ENCODE results near the gene TMEM176A.

The TMEM176A gene

DNA sequence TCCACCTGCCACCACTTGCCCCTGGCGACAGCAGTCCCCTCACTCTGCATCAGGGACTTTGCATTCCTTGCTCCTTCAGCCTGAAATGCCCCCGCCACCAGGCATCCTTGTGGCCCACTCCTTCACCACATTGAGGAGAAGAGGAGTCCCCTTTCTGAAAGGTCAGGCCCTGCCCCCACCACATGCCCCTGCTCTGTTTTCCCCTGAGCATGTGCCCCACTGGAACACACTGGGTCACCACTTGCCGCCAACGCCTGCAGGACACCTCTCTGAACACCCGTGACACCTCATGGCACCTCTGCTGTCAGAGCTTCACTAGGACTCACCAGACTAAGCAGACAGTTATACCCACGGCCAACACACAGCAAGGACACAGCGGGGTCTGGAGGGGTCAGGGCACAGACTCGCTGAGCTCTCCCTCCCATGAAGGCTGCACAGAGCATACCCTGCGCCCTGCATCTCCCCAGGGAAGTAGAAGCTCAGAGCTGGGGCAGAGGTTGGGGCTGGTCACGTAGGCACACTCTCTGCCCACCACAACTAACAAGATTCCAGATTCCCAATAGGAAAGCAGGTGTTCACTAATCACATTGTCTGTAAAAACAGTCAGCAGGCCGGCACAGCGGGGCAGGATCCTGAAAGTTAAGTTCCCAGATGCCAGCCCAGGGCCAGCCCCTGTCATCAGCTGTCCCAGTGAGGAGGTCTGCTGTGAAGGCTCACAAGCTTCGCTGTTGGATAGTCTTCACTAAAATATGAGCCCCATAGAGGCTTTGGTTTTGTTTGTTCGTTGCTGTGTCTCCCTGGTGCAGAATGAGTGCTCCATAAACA lies 45.9 kb downstream of the TMEM176A start:
- Histone ChIP-seq H3K4me1 (no peaks in the 10 kb centered on the region), H3K27me3 (no peaks in the 10 kb centered on the region)
- no peak for DNase-seq

DNA sequence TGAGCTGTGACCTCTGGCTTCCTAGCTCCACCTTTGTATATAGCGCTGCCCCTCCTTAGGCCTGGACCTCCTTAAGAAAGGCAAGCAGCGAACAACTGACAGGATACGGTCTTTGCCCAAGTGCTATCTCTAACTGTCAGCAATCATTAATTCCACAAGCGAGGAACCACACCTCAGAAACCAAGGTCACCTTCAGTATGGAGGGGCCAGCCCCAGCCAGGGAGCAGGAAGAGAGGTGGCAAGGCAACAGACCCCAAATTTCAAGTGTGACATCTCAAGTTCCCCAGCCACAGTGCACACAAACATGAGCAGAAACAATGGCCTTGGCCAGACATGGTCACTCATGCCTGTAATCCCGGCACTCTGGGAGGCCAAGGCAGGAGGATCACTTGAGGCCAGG lies 47.0 kb downstream of the TMEM176A start:
- DNase-seq, result no peak
- H3K36me3 ChIP-seq, result no peaks in the 10 kb centered on the region
- H3K9me3 ChIP-seq, result no peaks in the 10 kb centered on the region
- no peaks in the 10 kb centered on the region for H3K4me1 ChIP-seq
- no peak overlapping the region for H3K4me3 ChIP-seq (ENCODE audit: low read depth, low read length)
- H3K27me3 ChIP-seq, result no peaks in the 10 kb centered on the region
- TF ChIP-seq, protein P1, sequence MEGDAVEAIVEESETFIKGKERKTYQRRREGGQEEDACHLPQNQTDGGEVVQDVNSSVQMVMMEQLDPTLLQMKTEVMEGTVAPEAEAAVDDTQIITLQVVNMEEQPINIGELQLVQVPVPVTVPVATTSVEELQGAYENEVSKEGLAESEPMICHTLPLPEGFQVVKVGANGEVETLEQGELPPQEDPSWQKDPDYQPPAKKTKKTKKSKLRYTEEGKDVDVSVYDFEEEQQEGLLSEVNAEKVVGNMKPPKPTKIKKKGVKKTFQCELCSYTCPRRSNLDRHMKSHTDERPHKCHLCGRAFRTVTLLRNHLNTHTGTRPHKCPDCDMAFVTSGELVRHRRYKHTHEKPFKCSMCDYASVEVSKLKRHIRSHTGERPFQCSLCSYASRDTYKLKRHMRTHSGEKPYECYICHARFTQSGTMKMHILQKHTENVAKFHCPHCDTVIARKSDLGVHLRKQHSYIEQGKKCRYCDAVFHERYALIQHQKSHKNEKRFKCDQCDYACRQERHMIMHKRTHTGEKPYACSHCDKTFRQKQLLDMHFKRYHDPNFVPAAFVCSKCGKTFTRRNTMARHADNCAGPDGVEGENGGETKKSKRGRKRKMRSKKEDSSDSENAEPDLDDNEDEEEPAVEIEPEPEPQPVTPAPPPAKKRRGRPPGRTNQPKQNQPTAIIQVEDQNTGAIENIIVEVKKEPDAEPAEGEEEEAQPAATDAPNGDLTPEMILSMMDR (IDR thresholded peaks at IDR 0.05; ENCODE audit: low read depth, low read length), result no peak

More for the DNA sequence above, 45.9 kb downstream of the TMEM176A start:
- TF ChIP-seq, protein P1 (IDR thresholded peaks at IDR 0.05; ENCODE audit: low read depth, low read length), result no peak
- Histone ChIP-seq H3K36me3 (no peaks in the 10 kb centered on the region), H3K9me3 (no peaks in the 10 kb centered on the region), H3K4me3 (ENCODE audit: low read depth, low read length) (no peak overlapping the region)

DNA sequence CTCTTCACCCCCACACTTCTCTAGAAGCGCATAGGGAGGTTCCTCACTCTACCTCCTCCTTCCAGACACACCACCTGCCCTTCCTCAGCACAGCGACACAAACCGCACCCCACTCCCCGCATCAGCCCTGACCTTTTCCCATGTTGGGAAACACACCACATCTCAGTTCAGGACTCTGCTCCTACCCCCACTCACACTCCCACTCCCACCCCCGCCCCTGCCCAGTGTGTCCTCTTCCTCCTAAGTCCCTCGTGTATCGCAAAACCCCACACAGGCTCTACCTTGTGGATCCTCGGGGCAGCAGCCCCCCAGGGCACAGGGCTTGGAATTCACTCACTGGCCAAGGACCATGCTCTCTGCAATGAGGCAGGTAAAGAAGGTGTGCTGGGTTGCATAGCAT lies 47.5 kb downstream of the TMEM176A start:
- Histone ChIP-seq H3K4me1 (no peaks in the 10 kb centered on the region), H3K9me3 (no peaks in the 10 kb centered on the region), H3K36me3 (no peaks in the 10 kb centered on the region), H3K4me3 (ENCODE audit: low read depth, low read length) (no peak overlapping the region), H3K27me3 (no peaks in the 10 kb centered on the region)
- TF ChIP-seq, protein P1 (IDR thresholded peaks at IDR 0.05; ENCODE audit: low read depth, low read length), result no peak
- DNase-seq, result no peak

DNA sequence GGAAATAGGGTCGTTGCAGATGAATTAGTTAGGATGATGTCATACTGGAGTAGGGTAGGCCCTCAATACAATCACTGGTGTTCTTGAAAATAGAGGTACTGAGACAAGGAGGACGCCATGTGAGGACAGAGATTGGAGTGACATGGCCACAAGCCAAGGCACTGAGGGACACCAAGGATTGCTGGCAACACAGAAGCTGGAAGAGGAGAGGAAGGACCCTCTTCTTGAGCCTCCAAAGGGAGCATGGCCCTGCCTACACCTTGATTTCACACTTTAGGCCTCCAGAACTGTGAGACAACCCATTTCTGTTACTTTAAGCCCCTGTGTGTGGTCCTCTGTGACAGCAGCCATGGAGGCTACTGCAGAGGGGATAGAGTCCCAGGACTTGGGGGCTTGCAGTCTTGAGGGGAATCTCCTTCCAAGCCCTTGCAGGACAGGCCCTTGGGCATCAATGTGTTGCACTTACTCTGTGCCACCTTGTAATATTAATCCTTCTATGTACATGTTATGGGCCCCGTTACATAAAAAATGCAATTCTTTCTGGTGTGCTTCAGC lies 48.1 kb downstream of the TMEM176A start:
- TF ChIP-seq, protein P1 (IDR thresholded peaks at IDR 0.05; ENCODE audit: low read depth, low read length), result no peak
- DNase-seq, result no peak
- H3K4me3 ChIP-seq (ENCODE audit: low read depth, low read length), result no peak overlapping the region

DNA sequence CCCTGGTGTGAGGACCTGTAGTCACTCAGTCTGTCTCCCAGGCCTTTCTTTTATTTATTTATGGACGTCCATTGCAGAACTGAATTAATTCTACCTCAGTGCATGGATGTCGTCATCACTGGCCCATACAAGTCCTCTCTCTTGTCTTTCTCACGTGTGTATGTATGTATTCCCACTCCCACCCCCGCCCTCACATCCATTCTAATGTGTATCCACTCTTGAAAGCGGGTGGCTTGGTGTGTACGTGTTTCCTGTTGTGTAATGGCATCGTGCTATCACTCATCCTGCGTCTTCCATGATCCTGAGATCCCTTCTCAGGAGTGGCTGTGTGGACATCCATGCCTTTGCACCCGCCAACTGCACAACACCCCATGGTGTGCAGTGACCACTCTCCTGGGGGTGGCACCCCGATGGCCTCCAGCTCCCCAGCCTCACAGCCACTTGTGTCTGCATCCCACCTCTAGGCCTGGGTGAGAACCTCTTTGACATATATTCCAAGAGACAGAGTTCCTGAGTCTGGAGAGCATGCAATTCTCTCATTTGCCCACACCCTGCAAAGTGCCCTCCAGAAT lies 48.7 kb downstream of the TMEM176A start:
- Histone ChIP-seq H3K9me3 (no peaks in the 10 kb centered on the region), H3K4me3 (ENCODE audit: low read depth, low read length) (no peak overlapping the region)
- DNase-seq, result no peak

More for the DNA sequence above, 48.1 kb downstream of the TMEM176A start:
- H3K36me3 ChIP-seq, result no peaks in the 10 kb centered on the region
- no peaks in the 10 kb centered on the region for H3K4me1 ChIP-seq
- no peaks in the 10 kb centered on the region for H3K9me3 ChIP-seq
- no peaks in the 10 kb centered on the region for H3K27me3 ChIP-seq

More for the DNA sequence above, 48.7 kb downstream of the TMEM176A start:
- Histone ChIP-seq H3K36me3 (no peaks in the 10 kb centered on the region), H3K4me1 (no peaks in the 10 kb centered on the region), H3K27me3 (no peaks in the 10 kb centered on the region)
- TF ChIP-seq, protein P1 (IDR thresholded peaks at IDR 0.05; ENCODE audit: low read depth, low read length), result no peak

All from BE2C (cell line).